ENCODE measurements around the gene SBF2. TPM values are rescaled to one million over a fixed set of nuclear protein-coding genes. Genes with fewer than 3 reads are reported as not detected.

SBF2 gene
- total and polyA plus RNA-seq, 2 donors (not counting 1 experiment from before 2014, with no cell fraction given): 5.6 to 17.7 TPM

GRCh38 chr11:9825315-9825714 is 468.7 kb downstream of the SBF2 start:
- Mint-ChIP-seq H3K9me3 (ENCODE audit: insufficient read depth) (no peaks in the 10 kb centered on the region), H3K4me3 (no peak overlapping the region), H3K27me3 (no peaks in the 10 kb centered on the region), H3K27ac (no peak overlapping the region), H3K4me1 (no peaks in the 10 kb centered on the region)
- ChIA-PET POLR2A (no interaction called here), CTCF (no interaction called here)
- no peaks in the 10 kb centered on the region for H3K9me3 ChIP-seq (ENCODE audit: control extremely low read depth in 1 of 3, control insufficient read depth in 2 of 3, insufficient read depth in 1 of 3, low read length in 2 of 3)
- no peaks in the 10 kb centered on the region for H4K20me1 ChIP-seq (ENCODE audit: control insufficient read depth, insufficient read depth, low read length, poor library complexity, severe bottlenecking)
- no peak for DNase-seq
- no peaks in the 10 kb centered on the region for H3K4me1 ChIP-seq (ENCODE audit: control insufficient read depth in 2 of 2, insufficient read depth in 2 of 2, low read length in 2 of 2)
- ATAC-seq (ENCODE audit: low read depth): no peak
- H3K36me3 ChIP-seq (replicated peaks in 1 of 2; ENCODE audit: control extremely low read depth in 1 of 2, control insufficient read depth in 1 of 2, extremely low read depth in 1 of 2, insufficient read depth in 2 of 2, low read length in 1 of 2): no peaks in the 10 kb centered on the region
- no peak overlapping the region for H2AFZ ChIP-seq (ENCODE audit: insufficient read depth, low read depth, low read length, poor library complexity, severe bottlenecking)
- intact Hi-C loops (cut with micrococcal nuclease): no loop called here
- no peak overlapping the region for H3K27ac ChIP-seq (ENCODE audit: low read length in 2 of 2)
- no peaks in the 10 kb centered on the region for H3K79me2 ChIP-seq (ENCODE audit: control insufficient read depth, insufficient read depth, low read length)
- 100% methylated on average over 3 of the region's 4 CpGs for WGBS (ENCODE audit: insufficient coverage)
- H3K4me3 ChIP-seq (ENCODE audit: control extremely low read depth in 1 of 5, extremely low read depth in 1 of 5, insufficient read depth in 1 of 5, low read depth in 2 of 5, low read length in 4 of 5): no peak overlapping the region
- H3K9ac ChIP-seq (ENCODE audit: low read length): no peak overlapping the region
- TF ChIP-seq CTCF (IDR thresholded peaks at IDR 0.05) (no peak), EZH2 (IDR thresholded peaks at IDR 0.05; ENCODE audit: borderline replicate concordance, insufficient read depth, low read depth, low read length, poor library complexity, severe bottlenecking) (no peak)
- H3K4me2 ChIP-seq (replicated peaks; ENCODE audit: low read depth, low read length, poor library complexity, severe bottlenecking): no peak overlapping the region
- no peaks in the 10 kb centered on the region for H3K27me3 ChIP-seq (replicated peaks in 1 of 4; ENCODE audit: control extremely low read depth in 1 of 4, control insufficient read depth in 3 of 4, insufficient read depth in 4 of 4, low read length in 3 of 4)

- no peak overlapping the region for H3K4me2 ChIP-seq (replicated peaks; ENCODE audit: low read depth, low read length, poor library complexity, severe bottlenecking)
- no peak overlapping the region for H3K27ac Mint-ChIP-seq
- H3K9ac ChIP-seq (ENCODE audit: low read length): no peak overlapping the region
- H2AFZ ChIP-seq (ENCODE audit: insufficient read depth, low read depth, low read length, poor library complexity, severe bottlenecking): no peak overlapping the region
- intact Hi-C loops (cut with micrococcal nuclease): no loop called here
- H3K4me1 Mint-ChIP-seq: no peaks in the 10 kb centered on the region
- no peaks in the 10 kb centered on the region for H3K27me3 Mint-ChIP-seq
- no peak overlapping the region for H3K4me3 ChIP-seq (ENCODE audit: control extremely low read depth in 1 of 5, extremely low read depth in 1 of 5, insufficient read depth in 1 of 5, low read depth in 2 of 5, low read length in 4 of 5)
- POLR2A ChIA-PET: interaction anchor here (0.7 kb wide), 1 partner anchor 9 kb away, joined by 3 read pairs; no protein-coding TSS in a partner anchor
- no peaks in the 10 kb centered on the region for H3K79me2 ChIP-seq (ENCODE audit: control insufficient read depth, insufficient read depth, low read length)
- H3K4me3 Mint-ChIP-seq: no peak overlapping the region
- ATAC-seq (ENCODE audit: low read depth) (no peak), DNase-seq (no peak)
- H3K27me3 ChIP-seq (replicated peaks in 1 of 4; ENCODE audit: control extremely low read depth in 1 of 4, control insufficient read depth in 3 of 4, insufficient read depth in 4 of 4, low read length in 3 of 4): no peaks in the 10 kb centered on the region
- no peaks in the 10 kb centered on the region for H3K4me1 ChIP-seq (ENCODE audit: control insufficient read depth in 2 of 2, insufficient read depth in 2 of 2, low read length in 2 of 2)
- no peaks in the 10 kb centered on the region for H3K36me3 ChIP-seq (replicated peaks in 1 of 2; ENCODE audit: control extremely low read depth in 1 of 2, control insufficient read depth in 1 of 2, extremely low read depth in 1 of 2, insufficient read depth in 2 of 2, low read length in 1 of 2)
- no peak overlapping the region for H3K27ac ChIP-seq (ENCODE audit: low read length in 2 of 2)
- H3K9me3 ChIP-seq (ENCODE audit: control extremely low read depth in 1 of 3, control insufficient read depth in 2 of 3, insufficient read depth in 1 of 3, low read length in 2 of 3): no peaks in the 10 kb centered on the region
- H3K9me3 Mint-ChIP-seq (ENCODE audit: insufficient read depth): no peaks in the 10 kb centered on the region
- H4K20me1 ChIP-seq (ENCODE audit: control insufficient read depth, insufficient read depth, low read length, poor library complexity, severe bottlenecking): no peaks in the 10 kb centered on the region
- CTCF ChIA-PET: no interaction called here
- TF ChIP-seq EZH2 (IDR thresholded peaks at IDR 0.05; ENCODE audit: borderline replicate concordance, insufficient read depth, low read depth, low read length, poor library complexity, severe bottlenecking) (no peak), CTCF (IDR thresholded peaks at IDR 0.05) (no peak)
- no CpG with 5 or more reads among the region's 5 CpGs for WGBS (ENCODE audit: insufficient coverage)
Observed at GRCh38 chr11:9823887-9824385, 470.1 kb downstream of the SBF2 start.

Measured in B cell (primary cell).